NCI-H146 treated with DMSO at 0.1 percent for 48 hours (cell line): ENCODE measurements around the gene VEGFA.

Experiments used
- DNase-seq: peaks from one replicate; lab custom pipeline; 2025; ENCODE audit not compliant: unreplicated experiment; lab: John Stamatoyannopoulos, UW

Gene VEGFA

DNA sequence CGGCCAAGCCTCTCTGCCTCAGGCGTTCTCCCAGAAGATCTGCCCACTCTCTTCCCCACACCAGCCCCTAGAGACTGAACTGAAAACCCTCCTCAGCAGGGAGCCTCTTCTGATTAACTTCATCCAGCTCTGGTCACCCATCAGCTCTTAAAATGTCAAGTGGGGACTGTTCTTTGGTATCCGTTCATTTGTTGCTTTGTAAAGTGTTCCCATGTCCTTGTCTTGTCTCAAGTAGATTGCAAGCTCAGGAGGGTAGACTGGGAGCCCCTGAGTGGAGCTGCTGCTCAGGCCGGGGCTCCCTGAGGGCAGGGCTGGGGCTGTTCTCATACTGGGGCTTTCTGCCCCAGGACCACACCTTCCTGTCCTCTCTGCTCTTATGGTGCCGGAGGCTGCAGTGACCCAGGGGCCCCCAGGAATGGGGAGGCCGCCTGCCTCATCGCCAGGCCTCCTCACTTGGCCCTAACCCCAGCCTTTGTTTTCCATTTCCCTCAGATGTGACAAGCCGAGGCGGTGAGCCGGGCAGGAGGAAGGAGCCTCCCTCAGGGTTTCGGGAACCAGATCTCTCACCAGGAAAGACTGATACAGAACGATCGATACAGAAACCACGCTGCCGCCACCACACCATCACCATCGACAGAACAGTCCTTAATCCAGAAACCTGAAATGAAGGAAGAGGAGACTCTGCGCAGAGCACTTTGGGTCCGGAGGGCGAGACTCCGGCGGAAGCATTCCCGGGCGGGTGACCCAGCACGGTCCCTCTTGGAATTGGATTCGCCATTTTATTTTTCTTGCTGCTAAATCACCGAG lies 14.2 kb downstream of the VEGFA start:
- no peak for DNase-seq

DNA sequence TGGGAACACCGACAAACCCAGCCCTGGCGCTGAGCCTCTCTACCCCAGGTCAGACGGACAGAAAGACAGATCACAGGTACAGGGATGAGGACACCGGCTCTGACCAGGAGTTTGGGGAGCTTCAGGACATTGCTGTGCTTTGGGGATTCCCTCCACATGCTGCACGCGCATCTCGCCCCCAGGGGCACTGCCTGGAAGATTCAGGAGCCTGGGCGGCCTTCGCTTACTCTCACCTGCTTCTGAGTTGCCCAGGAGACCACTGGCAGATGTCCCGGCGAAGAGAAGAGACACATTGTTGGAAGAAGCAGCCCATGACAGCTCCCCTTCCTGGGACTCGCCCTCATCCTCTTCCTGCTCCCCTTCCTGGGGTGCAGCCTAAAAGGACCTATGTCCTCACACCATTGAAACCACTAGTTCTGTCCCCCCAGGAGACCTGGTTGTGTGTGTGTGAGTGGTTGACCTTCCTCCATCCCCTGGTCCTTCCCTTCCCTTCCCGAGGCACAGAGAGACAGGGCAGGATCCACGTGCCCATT lies 15.3 kb downstream of the VEGFA start:
- DNase-seq, result no peak

DNA sequence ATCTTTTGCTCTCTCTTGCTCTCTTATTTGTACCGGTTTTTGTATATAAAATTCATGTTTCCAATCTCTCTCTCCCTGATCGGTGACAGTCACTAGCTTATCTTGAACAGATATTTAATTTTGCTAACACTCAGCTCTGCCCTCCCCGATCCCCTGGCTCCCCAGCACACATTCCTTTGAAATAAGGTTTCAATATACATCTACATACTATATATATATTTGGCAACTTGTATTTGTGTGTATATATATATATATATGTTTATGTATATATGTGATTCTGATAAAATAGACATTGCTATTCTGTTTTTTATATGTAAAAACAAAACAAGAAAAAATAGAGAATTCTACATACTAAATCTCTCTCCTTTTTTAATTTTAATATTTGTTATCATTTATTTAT lies 15.9 kb downstream of the VEGFA start:
- DNase-seq, result no peak

DNA sequence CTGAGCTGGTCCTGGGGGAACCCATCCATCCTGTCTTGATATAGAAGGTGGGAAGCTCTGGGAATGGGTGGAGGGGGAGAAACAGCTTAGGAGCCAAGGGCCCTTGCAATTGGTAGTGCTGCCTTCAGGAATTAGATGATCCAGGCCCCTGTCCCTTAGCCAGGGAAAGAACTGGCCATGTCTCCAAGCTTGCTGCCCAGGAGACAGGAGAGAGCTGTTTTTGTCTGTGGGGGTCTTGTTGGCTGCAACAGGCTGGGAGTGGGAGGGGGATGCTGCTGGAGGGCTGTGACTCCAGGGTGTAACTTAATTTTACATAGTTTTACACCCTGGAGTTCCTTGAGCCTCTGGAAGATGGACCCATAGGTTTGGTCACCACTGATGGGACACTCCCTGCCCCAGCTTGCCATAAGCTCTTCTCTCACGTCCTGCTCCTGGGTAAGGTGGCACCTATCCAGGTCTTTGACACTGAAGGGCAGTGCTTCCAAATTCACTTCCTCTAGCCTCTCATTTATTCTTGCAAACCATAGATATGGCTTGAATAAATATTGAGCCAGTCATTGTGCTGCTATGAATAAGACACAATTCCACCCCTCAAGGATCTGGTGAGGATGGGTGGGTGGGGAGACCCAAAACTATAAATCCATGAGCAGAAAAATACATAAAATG lies 16.8 kb downstream of the VEGFA start:
- no peak for DNase-seq

DNA sequence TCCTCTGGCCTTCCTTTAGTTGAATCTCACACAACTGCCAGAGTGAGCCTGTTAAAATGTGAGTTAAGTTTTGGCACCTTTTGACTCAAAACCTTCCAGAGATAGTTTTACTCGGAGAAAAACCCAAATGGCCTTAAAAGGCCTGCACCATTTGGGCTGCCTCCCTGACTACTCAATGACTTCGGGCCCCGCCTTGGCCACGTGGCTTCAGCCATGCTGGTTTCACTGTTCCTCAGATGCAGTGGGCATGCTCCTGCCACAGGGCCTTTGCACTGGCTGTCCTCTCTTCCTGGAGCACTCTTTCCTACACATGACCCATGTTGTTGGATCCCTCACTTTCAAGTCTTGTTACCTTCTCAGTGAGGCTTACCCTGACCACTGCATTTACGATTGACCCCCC lies 18.3 kb downstream of the VEGFA start:
- DNase-seq, result no peak

DNA sequence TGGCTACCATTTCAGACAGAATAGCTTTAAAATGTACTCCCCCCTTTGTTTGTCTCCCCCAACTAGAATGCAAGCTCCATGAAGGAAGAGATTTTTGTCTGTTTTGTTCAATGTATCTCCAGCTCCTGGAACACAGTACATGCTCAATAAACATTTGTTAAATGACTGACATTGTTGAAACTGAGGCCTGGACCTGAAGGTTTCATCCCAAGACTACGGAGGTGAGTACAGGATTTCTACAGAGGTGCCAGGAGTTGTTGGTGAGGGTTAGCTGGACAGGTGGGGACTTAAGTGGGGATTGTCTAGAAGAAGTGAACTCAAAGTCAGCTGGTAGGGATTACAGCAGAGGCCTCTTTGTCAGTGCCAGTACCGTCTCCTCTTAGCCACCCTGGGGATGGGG lies 19.4 kb downstream of the VEGFA start:
- no peak for DNase-seq

DNA sequence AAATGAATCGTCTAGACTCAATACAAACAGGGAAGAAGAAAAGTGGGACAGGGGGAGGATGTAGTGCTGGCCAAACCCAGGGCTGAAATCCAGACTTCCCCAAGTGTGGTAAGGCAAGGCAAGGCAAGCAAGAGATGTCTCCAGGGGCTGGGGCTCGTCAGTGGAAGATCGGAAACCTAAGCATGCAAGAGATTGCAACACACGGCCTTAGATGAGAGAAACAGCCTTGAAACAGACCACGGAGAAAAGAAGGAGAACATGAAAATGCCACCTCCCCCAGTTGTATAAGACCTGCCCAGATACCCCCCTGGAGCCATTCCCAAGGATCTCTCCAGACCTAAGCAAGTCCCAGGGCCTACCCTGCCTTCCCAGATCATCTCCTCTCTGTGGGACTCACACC lies 20.0 kb downstream of the VEGFA start:
- DNase-seq, result no peak

DNA sequence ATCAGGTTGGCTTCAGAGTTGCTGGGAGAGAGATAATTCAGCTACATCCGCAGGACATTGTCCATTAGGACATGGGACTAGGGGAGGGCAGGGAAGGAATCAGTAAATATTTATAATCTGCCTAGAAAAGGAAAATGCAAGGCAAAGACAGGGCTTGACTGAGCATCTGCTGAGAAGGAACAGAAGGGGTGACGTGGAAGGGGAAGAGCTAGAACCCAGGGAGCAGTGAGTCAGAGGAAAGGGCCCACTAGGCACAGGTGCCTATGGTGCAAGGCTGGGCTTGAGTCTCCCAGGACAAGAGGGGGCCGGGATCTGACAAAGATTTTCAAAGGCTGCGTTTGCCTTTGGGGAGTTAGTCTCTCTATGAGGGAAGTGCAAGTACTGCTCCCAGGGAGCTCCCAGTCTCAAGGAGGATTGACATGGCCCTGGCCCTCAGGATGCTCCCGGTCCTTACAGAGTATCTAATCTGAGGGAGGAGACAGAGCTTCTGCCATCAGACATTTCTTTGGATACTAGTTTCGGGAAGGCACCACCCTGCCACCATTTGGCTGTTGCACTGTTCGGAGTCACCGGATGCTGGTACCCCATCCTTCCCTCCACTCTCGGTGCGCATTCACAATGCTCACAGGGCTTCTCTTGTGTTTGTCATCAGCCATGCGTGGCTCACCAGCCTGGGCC lies 21.9 kb downstream of the VEGFA start:
- no peak for DNase-seq

DNA sequence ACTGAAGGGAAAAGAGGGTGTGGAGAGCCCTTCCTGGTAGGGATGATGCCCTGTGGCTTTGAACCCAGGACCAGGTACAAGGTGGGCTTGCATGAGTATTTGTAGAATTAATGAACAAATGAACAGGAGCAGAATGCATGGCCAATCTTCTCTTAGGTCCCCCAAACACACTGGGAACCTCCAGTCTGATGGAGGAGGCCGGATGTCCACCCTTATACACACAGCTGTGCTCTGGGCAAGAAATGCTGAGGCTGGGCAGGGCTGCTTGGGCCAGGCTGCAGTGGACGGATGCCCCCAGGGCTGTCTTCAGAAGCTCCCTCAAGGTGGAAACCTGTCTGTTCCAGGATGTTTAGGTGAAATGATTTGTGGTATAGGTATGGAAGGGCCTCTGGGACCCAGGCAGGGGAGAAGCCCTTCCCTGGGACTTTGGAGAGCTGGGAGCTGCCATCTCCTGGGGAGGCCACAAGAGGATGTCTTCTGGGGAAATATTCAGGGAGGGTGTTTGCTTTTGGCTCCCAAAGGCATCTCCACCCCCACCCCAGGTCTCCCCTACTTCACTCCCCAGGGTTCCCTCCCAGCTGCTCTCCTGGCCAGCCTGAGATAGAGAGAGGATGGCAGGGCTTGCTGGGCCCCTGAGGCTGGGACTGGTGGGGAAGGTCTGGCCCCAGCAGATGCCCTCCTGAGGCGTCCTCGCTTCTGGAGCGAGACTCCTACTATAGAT lies 23.3 kb downstream of the VEGFA start:
- no peak for DNase-seq

DNA sequence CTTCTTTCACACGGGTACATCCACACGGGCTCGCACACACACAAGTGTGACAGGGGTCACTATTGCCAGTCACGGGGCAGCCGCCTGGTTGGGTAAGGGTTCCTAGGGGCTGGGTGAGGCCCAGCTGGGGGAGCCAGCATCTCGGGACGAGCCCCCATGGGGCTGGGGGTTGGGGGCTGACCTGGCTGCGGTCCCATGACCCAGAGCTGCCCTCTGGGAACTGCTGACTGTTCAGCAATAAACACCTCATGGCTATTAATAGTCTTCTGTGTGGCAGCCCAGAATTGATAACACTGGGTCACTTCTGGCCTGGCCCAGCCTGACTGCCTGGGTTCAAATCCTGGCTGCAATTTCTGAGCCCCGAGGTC lies 23.8 kb downstream of the VEGFA start:
- DNase-seq, result no peak

DNA sequence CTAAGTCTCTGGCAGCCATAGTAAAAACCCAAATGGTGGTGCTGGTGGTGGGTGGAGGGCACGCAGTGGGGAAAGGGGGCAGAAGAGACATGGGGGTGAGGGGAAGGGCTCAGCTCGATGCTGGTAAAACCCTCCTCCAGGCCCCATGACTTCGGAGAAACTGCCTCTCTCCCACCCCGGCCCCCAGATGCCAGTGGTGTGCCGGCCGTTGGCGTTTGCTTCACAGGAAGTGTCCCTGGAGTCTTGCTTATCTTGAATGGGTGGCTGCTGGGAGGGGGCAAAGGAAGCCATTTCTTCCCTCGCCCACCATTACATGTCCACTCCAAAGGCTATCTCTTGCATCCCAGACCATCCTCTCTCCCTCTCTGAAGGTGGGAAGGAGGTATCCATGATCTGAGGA lies 25.4 kb downstream of the VEGFA start:
- no peak for DNase-seq

DNA sequence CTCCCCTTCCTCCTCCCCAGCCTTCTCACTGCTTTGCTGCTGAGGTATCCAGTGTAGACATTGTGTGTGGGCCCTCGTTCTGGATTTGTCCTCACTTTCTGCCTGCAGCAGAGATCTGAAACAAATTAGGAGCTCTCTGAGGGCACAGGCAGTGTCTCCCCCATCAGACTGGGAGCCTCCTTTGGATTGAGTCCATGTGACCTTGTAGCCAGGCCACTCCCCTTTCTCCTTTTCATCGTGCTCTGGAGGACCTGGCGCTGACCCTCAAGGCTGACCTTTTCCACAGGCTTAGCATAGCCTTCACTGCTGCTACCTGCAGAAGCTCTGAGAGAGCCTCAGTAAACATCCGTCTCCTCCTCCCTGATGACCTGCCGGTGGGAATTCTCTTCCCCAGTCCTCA lies 26.2 kb downstream of the VEGFA start:
- no peak for DNase-seq

DNA sequence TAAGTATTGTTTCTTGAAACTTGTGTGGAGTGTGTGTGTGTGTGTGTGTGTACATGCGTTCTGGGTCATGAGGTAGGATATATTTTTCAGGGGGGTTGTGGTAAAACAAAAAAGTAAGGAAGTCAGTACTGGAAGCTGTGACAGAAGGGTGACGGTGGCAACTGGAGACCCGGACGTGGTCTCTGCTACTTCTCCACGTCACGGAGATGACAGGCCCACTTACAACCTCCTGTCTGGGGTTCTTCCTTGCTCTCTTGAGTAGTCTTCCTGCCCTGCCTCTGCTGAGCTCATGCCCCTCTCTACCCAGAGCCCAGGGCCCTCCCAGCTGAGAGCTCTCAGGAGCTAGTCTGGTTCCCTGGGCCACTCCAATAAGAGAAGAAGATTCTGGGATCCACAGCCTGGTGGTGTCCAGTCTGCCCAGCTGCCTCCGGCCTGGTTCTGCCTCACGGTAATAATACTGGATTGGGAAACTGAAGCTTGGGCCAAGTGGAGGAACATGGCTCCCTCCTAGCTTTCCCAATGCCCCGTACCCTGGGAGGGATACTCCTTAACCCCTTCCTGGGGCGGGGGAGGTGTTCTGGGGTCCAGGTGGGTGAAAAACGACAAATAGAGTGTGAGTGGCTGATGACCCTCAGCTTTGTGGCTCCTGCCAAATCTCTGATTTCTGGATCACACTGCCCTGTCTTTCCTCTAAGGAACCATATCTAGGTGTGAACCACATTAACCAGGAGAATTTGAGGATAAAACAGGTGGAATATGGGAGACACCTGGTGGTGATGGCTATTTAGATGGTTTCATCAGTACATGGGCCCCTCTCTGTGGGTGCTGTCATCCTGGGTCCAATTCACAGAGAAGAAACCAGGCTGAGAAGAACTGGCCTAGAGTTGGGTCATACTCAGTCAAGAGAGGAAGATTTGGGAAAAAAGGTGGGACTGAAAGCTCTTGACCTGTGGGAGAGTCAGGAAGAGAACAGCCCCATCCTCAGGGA lies 27.2 kb downstream of the VEGFA start:
- DNase-seq, result no peak

DNA sequence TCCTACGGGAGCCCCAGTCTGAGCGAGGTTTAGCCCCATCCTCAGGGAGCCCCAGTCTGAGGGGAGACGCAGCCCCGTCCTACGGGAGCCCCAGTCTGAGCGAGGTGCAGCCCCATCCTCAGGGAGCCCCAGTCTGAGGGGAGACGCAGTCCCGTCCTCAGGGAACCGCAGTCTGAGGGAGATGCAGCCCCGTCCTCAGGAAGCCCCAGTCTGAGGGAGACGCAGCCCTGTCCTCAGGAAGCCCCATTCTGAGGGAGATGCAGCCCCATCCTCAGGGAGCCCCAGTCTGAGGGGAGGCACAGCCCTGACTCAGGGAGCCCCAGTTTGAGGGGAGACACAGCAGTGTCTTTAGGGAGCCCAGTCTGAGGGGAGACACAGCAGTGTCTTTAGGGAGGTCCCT lies 27.9 kb downstream of the VEGFA start:
- DNase-seq, result no peak

DNA sequence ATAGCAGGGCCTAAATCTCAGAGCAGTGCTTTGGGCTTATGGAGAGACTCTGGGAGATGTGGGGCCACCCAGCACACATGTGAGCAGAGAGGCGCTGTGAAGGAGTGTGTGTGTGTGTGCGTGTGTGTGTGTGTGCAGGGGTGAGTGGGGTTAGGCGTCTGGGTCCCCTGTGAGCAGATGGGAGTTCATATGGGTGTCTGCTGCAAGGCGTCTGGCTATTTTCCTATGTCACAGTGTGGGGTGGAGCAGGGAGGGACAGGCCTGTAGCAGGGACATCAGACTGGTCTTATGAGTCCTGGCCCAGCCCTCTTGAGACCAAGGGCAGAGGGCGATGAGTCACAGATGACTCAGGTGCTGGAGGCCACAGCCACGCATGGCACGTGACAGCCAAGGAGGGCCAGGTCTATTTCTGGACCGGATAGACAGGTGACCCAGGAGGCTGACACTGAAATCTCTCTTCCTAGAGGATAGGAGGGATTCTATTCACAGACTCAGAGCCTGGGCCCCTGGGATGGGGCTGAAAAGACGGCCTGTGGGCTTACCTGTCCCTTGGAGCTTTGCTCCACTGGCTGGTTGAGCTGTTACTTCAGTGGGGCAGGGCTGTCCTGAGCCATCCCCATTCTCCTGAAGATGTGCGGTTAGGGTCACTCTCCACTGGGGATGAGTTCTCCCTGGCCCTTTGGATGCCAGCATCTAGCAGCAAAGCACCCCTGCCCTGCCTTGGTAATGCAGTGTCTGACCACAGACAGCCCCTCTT lies 28.9 kb downstream of the VEGFA start:
- DNase-seq, result no peak

DNA sequence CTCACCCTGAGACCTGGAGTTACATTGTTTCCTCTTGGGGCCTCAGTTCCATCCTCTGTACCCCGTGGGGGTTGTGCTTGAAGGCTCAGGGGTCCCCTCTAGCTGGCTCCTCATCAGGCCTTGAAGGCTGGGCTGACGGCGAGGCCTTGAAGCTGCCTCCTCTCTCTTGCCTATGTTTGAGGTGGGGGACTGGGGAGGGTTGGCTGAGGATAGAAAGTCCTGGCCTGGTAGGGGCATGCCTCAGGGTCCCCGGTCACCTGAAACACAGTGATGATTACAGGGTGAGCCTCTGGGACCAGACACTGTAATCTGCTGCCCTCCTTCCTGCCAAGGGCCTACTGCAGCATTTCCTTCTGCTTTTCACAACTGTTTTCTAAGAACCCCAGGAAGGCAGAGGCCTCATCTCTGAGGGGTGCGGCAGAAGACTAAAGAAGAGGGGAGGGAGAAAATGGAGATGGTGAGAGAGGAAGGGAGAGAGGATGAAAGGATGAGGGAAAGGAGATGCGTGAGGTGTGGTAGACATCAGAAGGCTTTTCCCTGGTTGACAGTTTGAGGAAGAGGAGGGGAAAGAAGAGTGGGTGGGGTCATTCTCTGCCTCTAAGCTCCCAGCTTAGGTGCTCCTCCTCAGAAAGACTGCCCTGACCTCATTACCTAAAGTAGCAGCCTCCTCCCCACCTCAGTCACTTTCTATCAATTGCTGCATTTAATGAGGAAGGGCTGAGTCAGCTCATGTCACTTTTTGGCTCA lies 29.7 kb downstream of the VEGFA start:
- DNase-seq, result no peak

DNA sequence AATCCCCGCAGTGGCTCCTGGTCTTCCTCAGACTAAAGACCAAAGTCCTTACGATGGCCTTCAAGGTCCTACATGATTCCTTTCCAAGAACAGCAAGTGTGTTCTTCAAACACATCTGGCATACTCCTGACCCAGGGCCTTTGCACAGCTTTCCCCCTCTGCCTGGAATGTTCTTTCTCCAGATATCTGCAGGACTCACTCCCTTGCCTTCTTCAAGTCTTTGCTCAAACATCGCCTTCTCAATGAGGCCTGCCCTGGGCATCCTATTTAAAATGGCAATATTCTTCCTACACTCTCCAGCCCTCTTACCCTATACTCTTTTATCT lies 30.2 kb downstream of the VEGFA start:
- DNase-seq, result no peak

DNA sequence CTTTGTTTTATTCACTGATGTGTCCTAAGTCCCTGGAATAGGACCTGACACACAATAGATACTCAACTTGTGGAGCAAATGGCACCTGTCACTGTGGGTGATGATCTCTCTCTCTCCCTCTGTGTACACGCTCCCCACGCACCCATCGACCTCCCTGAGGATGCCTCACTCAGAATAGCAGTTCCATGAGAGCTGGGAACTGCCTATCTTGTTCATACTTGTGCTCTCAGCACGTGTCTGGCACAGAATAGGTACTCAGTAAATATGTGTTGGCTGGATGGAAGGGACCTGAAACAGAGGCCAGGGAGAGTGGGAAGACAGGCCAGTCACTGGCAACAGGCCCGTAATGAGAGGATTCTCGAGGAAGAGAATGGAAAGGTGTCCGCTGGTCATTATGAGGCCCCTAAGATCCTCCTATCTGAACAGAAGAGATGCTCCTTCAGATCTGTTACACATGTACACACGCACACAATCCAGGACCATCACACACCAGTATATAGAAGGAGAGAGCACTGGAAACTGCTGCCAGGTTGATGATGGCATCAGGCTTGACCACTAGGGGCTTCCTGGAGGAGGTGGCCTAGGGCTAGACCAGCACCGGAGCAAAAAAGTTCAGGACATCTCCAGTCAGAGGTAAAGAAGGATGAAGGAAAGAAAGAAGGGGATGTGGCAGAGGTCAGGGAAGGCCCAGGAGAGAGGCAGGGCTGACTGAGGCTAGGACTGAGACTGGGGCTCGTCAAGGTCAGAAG lies 30.9 kb downstream of the VEGFA start:
- no peak for DNase-seq
